SK-N-SH (cell line): ENCODE data around the gene FEZF2. TPM values are rescaled to one million over a fixed set of nuclear protein-coding genes. Genes with fewer than 3 reads are reported as not detected.

Experiments used
- CTCF ChIA-PET: fragments of 300-600, 350-600 bp; formaldehyde crosslinking; extraction: SDS; loops from one replicate; lab custom pipeline; 2021; lab: Yijun Ruan, JAX
- POLR2A ChIA-PET: fragments of 350-600 bp; sonication (Branson Sonifier 250); formaldehyde crosslinking; extraction: SDS; loops from one replicate; lab custom pipeline; 2020; ENCODE audit warnings: antibody characterized with exemption, inconsistent platforms; lab: Yijun Ruan, JAX
- DNase-seq: peaks from one replicate; pipeline ENCODE4 v3.0.0; 2012
- H2AFZ ChIP-seq: fragments of 200-600 bp; sonication (generic); 2 replicates; pipeline ENCODE4 v1.8.1; 2016; ENCODE audit warnings: antibody characterized with exemption, mild to moderate bottlenecking, low read depth
- H3F3A ChIP-seq: fragments of 200-600 bp; sonication (generic); replicated peaks from 2 replicates; pipeline ENCODE3; 2016; ENCODE audit warnings: antibody characterized with exemption, mild to moderate bottlenecking; ENCODE audit not compliant: insufficient read depth
- H3K27ac ChIP-seq, 2 experiments: fragments of 200-500 bp in 1 of 2; fragments of 200-600 bp in 1 of 2; sonication (Bioruptor generic) in 1 of 2; sonication (generic), shearing (Covaris generic) in 1 of 2; 2 replicates each; pipeline versions ENCODE4 v1.5.1 to v1.6.1; 2014 to 2016; ENCODE audit warnings: low read depth in 2 of 2, inconsistent platforms in 1 of 2, low read length in 1 of 2, mild to moderate bottlenecking in 1 of 2, mixed read lengths in 1 of 2
- H3K27me3 ChIP-seq: fragments of 200-600 bp; sonication (generic), shearing (Covaris generic); 2 replicates; pipeline ENCODE4 v1.6.1; 2016; ENCODE audit warnings: mixed run types; ENCODE audit not compliant: insufficient read depth
- H3K36me3 ChIP-seq, 2 experiments: fragments of 200-500 bp in 1 of 2; fragments of 200-600 bp in 1 of 2; sonication (Bioruptor generic) in 1 of 2; sonication (generic) in 1 of 2; replicated peaks in 1 of 2; 2 replicates each; pipeline versions ENCODE3 to v1.5.1; 2014 to 2016; ENCODE audit warnings: low read length in 1 of 2, mild to moderate bottlenecking in 1 of 2; ENCODE audit not compliant: insufficient read depth in 2 of 2, control insufficient read depth in 1 of 2
- H3K4me1 ChIP-seq, 2 experiments: fragments of 200-500 bp in 1 of 2; fragments of 200-600 bp in 1 of 2; sonication (Bioruptor generic) in 1 of 2; sonication (generic), shearing (Covaris generic) in 1 of 2; 2 replicates each; pipeline versions ENCODE4 v1.5.1 to v1.6.1; 2014 to 2016; ENCODE audit warnings: low read depth in 1 of 2, low read length in 1 of 2, mixed run types in 1 of 2; ENCODE audit not compliant: insufficient read depth in 2 of 2, control insufficient read depth in 1 of 2
- H3K4me2 ChIP-seq: fragments of 200-600 bp; sonication (generic), shearing (Covaris generic); 2 replicates; pipeline ENCODE4 v1.6.1; 2017; ENCODE audit warnings: mixed run types
- H3K4me3 ChIP-seq, 2 experiments: fragments of 200-500 bp in 1 of 2; fragments of 200-600 bp in 1 of 2; sonication (Bioruptor generic) in 1 of 2; sonication (generic), shearing (Covaris generic) in 1 of 2; 2 replicates each; pipeline versions ENCODE4 v1.5.1 to v1.8.1; 2014 to 2016; ENCODE audit warnings: low read depth in 2 of 2, inconsistent platforms in 1 of 2, low read length in 1 of 2, mild to moderate bottlenecking in 1 of 2, mixed read lengths in 1 of 2, moderate library complexity in 1 of 2
- H3K79me2 ChIP-seq: fragments of 200-600 bp; sonication (generic); 2 replicates; pipeline ENCODE4 v1.8.1; 2017; ENCODE audit warnings: mild to moderate bottlenecking; ENCODE audit not compliant: insufficient read depth
- H3K9ac ChIP-seq: fragments of 200-600 bp; sonication (generic); 2 replicates; pipeline ENCODE4 v1.6.1; 2017; ENCODE audit warnings: mixed run types
- H3K9me2 ChIP-seq: fragments of 200-600 bp; sonication (generic); 2 replicates; pipeline ENCODE4 v1.6.1; 2017; ENCODE audit warnings: mixed run types
- H3K9me3 ChIP-seq: fragments of 200-600 bp; sonication (generic); 2 replicates; pipeline ENCODE4 v1.6.1; 2017; ENCODE audit warnings: mixed run types, mild to moderate bottlenecking, moderate library complexity
- H4K20me1 ChIP-seq: fragments of 200-600 bp; sonication (generic); 2 replicates; pipeline ENCODE4 v1.6.1; 2017; ENCODE audit warnings: mild to moderate bottlenecking, mixed run types; ENCODE audit not compliant: insufficient read depth
- CHD2 ChIP-seq: fragments of 150-350 bp; IDR thresholded peaks from 2 replicates; pipeline ENCODE4 v1.6.1; 2018; ENCODE audit warnings: low read length; ENCODE audit not compliant: partially characterized antibody
- CTCF ChIP-seq: fragments of 200-600 bp; sonication (generic); IDR thresholded peaks from 2 replicates; pipeline ENCODE4 v1.6.1; 2017; ENCODE audit warnings: antibody characterized with exemption, mild to moderate bottlenecking, moderate library complexity
- ELF1 ChIP-seq: IDR thresholded peaks from 2 replicates; pipeline ENCODE4 v1.4.0; 2012
- FOXJ3 ChIP-seq: sonication (generic); formaldehyde crosslinking; IDR thresholded peaks from 2 replicates; pipeline ENCODE4 v1.5.1; 2020; ENCODE audit warnings: mild to moderate bottlenecking, missing genetic modification reagents
- FOXM1 ChIP-seq: IDR thresholded peaks from 2 replicates; pipeline ENCODE4 v1.4.0; 2012; ENCODE audit warnings: low read depth, mild to moderate bottlenecking
- GABPA ChIP-seq: IDR thresholded peaks from 2 replicates; pipeline ENCODE4 v1.4.0; 2012; ENCODE audit warnings: low read depth, mild to moderate bottlenecking
- GATA2 ChIP-seq: sonication (generic); formaldehyde crosslinking; IDR thresholded peaks from 2 replicates; pipeline ENCODE4 v1.5.0; 2020; ENCODE audit warnings: mild to moderate bottlenecking, missing genetic modification reagents
- IRF3 ChIP-seq: fragments of 150-350 bp; IDR thresholded peaks from 2 replicates; pipeline ENCODE4 v1.6.1; 2016; ENCODE audit warnings: mild to moderate bottlenecking, low read depth, low read length
- JUND ChIP-seq: IDR thresholded peaks from 2 replicates; pipeline ENCODE4 v1.4.0; 2012
- MXI1 ChIP-seq: IDR thresholded peaks from 2 replicates; pipeline ENCODE4 v1.6.1; 2012; ENCODE audit warnings: mild to moderate bottlenecking, low read depth, low read length, improper control_type of control experiment
- NFIC ChIP-seq: IDR thresholded peaks from 2 replicates; pipeline ENCODE4 v1.4.0; 2012; ENCODE audit warnings: borderline replicate concordance
- NRF1 ChIP-seq: IDR thresholded peaks from 2 replicates; pipeline ENCODE4 v1.6.1; 2012; ENCODE audit warnings: low read depth, mild to moderate bottlenecking, low read length
- PBX3 ChIP-seq: IDR thresholded peaks from 2 replicates; pipeline ENCODE4; 2012
- POLR2AphosphoS5 ChIP-seq: IDR thresholded peaks from 2 replicates; pipeline ENCODE4 v1.6.1; 2012; ENCODE audit warnings: low read depth, low read length
- RCOR1 ChIP-seq: fragments of 150-350 bp; IDR thresholded peaks from 2 replicates; pipeline ENCODE4 v1.6.1; 2017; ENCODE audit warnings: antibody characterized with exemption, low read length
- RXRA ChIP-seq: IDR thresholded peaks from 2 replicates; pipeline ENCODE4 v1.4.0; 2012; ENCODE audit warnings: low read depth, mild to moderate bottlenecking, borderline replicate concordance
- SMC3 ChIP-seq: IDR thresholded peaks from 2 replicates; pipeline ENCODE4 v1.6.1; 2012; ENCODE audit warnings: low read depth, low read length, improper control_type of control experiment
- TAF1 ChIP-seq: IDR thresholded peaks from 2 replicates; pipeline ENCODE4 v1.6.1; 2012; ENCODE audit warnings: low read depth, mild to moderate bottlenecking, low read length, moderate library complexity, borderline replicate concordance
- TEAD4 ChIP-seq: IDR thresholded peaks from 2 replicates; pipeline ENCODE4 v1.4.0; 2012; ENCODE audit warnings: mild to moderate bottlenecking, borderline replicate concordance; ENCODE audit not compliant: insufficient read depth
- USF2 ChIP-seq: fragments of 150-350 bp; IDR thresholded peaks from 2 replicates; pipeline ENCODE4 v1.6.1; 2017; ENCODE audit warnings: antibody characterized with exemption, low read length, low read depth, borderline replicate concordance
- YY1 ChIP-seq: IDR thresholded peaks from 2 replicates; pipeline ENCODE4 v1.4.0; 2012; ENCODE audit warnings: low read depth, mild to moderate bottlenecking
- WGBS: methylation state at CpG from one replicate; pipeline ENCODE4 v1.1.6; 2017; ENCODE audit warnings: low lambda C conversion rate; 5-methylcytosine and 5-hydroxymethylcytosine counted together
- polyA plus RNA-seq, 3 experiments: library from polyadenylated mRNA; depleted of rRNA; stranded (reverse); fragments of >200 nt; gene quantifications; 2 replicates each; pipeline ENCODE4 v1.2.3, GENCODE V29; 2012

Gene FEZF2
- polyA plus RNA-seq, 1 of the 3 experiments (the other 2 are of a cell fraction), result not detected

- TF ChIP-seq TAF1 (no peak), CTCF (no peak), JUND (no peak)
Observed at GRCh38 chr3:62406945-62407344, 33.6 kb upstream of the FEZF2 start (continued).

GRCh38 chr3:62405566-62405965, 32.2 kb upstream of the FEZF2 start:
- no peak overlapping the region for H2AFZ ChIP-seq
- H3K9ac ChIP-seq, result no peak overlapping the region
- H3K27ac ChIP-seq, result no peak overlapping the region
- no peaks in the 10 kb centered on the region for H3K27me3 ChIP-seq
- no peak overlapping the region for H3K4me3 ChIP-seq
- no peaks in the 10 kb centered on the region for H3K4me1 ChIP-seq
- no peaks in the 10 kb centered on the region for H3K9me3 ChIP-seq
- POLR2A ChIA-PET, result no interaction called here
- WGBS, result 76% methylated on average over 6 of the region's 6 CpGs
- no peaks in the 10 kb centered on the region for H3F3A ChIP-seq
- no peaks in the 10 kb centered on the region for H3K79me2 ChIP-seq
- TF ChIP-seq IRF3, result no peak
- no peak for TF ChIP-seq USF2
- TF ChIP-seq FOXM1, result no peak
- TF ChIP-seq NFIC, result no peak
- no peak for TF ChIP-seq MXI1
- no peak for TF ChIP-seq GABPA
- no peak for TF ChIP-seq TEAD4
- no peak for TF ChIP-seq POLR2AphosphoS5
- no peak for TF ChIP-seq ELF1
- no peak for TF ChIP-seq NRF1
- TF ChIP-seq RXRA, result no peak
- no peak for TF ChIP-seq FOXJ3 (CRISPR knock-in tag)
- TF ChIP-seq PBX3, result no peak
- no peak for TF ChIP-seq YY1
- TF ChIP-seq RCOR1, result no peak
- no peak for TF ChIP-seq SMC3
- TF ChIP-seq CHD2, result no peak
- no peak for TF ChIP-seq GATA2
- no peak for TF ChIP-seq JUND
- H4K20me1 ChIP-seq, result no peaks in the 10 kb centered on the region
- no peaks in the 10 kb centered on the region for H3K9me2 ChIP-seq
- H3K36me3 ChIP-seq, result no peaks in the 10 kb centered on the region
- H3K4me2 ChIP-seq, result no peak overlapping the region
- DNase-seq, result no peak
- CTCF ChIA-PET, result no interaction called here
